GM21723 (cell line): ENCODE results near the gene SNPH.

Source experiments
- ATAC-seq: cut with Tn5 transposase; IDR thresholded peaks from one replicate; pipeline ENCODE4 v1.9.1; 2021; ENCODE audit warnings: mild to moderate bottlenecking, moderate library complexity; ENCODE audit not compliant: unreplicated experiment

SNPH gene

DNA sequence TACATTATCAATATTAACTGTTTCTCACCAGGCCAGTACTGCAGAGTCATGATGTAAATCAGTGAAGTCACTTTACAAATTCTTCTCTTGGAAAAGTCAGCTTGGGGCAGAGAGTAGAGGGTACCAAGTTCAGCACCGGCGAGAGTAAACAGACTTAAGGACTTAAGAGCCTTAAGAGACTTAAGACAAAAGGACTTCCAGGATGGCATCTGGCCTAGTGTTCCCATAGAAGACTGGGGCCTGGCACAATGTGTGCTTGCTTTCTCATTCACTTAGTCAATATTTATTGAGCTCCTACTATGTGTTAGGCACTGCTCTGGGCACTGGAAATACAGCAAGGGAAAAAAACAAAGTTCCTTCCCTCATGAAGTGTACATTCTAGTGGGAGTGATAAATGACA lies 1.4 kb upstream of the SNPH start:
- ATAC-seq, result no peak

DNA sequence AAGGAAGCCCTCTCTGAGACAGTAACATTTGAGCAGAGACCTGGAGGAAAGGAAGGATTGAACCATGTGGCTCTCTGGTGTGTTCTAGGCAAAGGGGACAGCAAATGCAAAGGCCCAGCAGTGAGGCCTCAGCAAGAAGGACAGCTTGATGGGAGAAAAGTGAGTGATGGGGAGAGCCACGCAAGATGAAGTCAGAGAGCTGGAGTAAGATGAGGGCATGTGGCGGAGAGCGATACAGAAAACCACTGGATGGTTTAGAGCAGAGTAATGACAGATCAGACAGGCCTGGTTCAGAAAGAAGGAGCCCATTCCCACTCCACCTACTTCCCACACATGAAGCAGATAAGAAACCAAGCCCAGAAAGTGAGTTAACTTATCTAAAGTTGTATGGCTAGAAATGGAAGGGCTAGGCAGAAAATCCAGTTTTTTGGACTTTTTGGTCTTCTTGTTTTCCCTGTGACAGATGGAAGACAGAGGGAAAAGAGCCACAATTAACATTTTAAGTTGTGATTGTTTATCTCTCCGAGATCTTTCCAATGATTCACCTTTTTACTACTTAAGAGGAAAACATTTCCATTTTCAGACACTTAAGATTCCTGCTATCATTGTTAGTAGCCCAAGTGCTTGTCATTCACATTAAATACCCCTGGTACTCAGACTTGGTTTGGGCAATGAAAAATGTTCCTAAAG lies 723 bp upstream of the SNPH start:
- no peak for ATAC-seq

GRCh38 chr20:1265916-1266166 lies 253 bp upstream of the SNPH start:
- no peak for ATAC-seq

- no peak for ATAC-seq
These were observed 1.1 kb downstream of the SNPH start for GRCh38 chr20:1267161-1267560.

DNA sequence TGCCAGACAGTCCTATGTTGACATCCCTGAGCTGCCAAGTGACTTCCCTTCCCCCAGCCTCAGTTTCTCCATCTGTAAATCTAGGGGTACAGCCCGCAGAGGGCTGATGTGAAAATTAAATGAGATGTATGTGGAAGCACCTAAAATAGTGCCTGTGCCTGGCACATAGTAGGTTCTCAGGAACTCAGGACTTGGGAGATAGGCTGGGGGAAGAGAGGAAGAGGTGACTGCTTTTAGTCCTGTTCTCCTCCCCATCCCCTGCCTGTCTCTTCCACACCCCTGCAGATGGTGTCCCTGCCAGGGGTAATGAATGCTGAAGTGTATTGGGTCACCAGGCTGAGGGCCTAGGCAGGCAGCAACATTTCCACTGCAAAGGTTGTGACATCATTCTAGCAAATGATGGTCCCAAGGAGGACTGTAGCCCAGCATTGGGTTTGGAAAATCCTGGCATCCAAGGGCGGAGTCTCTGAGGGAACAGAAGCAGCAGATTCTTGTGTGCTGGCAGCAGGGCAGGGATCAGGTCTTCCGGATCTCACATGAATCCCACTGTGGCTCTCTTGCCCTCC lies 1.8 kb downstream of the SNPH start:
- ATAC-seq, result no peak

DNA sequence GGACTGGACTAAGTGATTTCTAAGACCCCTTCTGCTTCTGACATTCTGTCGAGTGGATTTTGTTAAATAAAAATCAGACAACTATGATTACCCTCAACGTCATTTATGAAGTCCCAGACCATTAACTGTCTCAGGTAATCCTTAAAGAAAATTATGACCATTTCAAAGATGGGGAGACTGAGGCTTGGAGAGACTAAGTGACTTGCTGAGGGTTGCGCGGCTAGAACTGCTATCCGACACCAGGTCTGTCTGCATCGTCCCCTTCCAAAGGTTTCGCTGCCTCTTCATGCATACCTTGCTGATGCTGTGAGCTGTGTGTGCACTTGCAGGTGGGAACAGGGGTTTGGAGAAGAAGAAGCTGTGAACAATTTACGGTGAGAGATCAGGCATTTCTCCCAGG lies 3.1 kb downstream of the SNPH start:
- no peak for ATAC-seq

DNA sequence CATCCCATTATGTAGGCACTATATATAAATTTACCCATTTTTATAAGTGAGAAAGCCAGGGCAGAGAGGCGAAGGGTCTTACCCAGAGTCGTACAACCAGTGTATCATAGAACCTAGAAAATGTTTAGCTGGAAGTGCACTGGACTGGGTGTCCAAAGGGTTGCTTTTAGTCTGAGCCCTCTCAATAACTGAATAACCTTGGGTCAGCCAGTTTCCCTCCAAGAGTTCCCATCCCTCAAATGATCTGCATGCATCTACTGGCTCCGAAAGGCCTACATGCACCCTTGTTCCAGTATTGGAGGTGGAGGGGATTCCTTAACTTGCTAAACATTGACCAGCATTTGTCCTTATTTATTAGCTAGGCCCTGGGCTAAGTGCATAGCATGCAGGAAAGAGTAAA lies 3.8 kb downstream of the SNPH start:
- ATAC-seq, result no peak

DNA sequence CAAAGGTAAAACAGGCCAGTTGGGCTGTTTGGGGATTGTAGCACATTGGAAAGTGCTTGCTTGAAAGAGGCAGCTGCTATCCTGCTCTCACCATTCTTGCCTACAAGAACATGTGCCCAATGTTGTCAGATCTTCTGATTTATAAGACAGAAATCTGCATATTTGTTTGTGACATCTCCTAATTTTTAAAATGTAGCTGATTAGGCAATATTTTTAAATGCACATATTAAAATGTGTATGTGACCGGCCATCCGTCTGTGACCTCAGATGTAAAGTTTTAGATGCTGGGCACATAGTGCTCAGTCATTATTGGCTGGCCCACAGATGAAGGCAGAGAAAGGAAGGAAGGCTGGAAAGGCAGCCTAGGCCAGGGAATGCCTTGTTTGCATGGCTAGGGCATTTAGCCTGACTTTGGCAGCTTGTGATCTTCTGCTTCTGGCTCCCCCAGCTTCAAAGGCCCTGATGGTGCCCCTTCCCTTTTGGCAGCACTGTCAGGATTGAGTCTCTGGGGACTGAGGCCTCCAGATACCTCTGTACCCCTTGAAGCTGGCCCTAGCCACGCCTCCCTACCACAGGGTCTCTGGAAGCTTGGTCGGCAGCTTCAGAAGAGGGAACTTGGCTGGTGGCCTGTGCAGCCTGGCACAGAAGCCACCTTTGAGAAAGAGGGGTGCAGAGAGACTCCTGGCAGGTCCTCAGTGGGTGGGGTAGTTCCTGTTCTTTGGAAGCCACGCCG lies 6.4 kb downstream of the SNPH start:
- ATAC-seq, result no peak

- no peak for ATAC-seq
These were observed 7.3 kb downstream of the SNPH start for GRCh38 chr20:1273366-1273765.

- no peak for ATAC-seq
These were observed 8.6 kb downstream of the SNPH start for GRCh38 chr20:1274485-1275311.

DNA sequence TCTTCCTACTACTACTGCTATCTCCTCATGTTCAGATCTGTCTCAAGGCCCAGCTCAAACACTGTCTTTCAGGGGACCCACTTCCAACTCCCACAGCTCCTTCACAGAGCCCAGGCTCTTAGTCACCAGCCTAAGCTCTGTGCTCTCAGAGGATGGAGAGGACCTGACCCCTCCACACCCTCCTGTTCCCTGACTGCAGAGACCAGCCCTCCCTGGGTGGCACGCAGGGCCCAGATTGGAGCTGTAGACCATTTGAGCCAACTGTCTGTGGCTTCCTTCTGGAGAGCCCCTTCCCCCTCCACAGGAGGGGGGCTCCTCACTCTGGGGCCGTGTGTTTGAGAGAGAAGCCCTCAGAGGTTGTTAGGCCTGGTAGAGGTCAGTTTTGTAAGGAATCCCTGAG lies 9.8 kb downstream of the SNPH start:
- ATAC-seq, result no peak

DNA sequence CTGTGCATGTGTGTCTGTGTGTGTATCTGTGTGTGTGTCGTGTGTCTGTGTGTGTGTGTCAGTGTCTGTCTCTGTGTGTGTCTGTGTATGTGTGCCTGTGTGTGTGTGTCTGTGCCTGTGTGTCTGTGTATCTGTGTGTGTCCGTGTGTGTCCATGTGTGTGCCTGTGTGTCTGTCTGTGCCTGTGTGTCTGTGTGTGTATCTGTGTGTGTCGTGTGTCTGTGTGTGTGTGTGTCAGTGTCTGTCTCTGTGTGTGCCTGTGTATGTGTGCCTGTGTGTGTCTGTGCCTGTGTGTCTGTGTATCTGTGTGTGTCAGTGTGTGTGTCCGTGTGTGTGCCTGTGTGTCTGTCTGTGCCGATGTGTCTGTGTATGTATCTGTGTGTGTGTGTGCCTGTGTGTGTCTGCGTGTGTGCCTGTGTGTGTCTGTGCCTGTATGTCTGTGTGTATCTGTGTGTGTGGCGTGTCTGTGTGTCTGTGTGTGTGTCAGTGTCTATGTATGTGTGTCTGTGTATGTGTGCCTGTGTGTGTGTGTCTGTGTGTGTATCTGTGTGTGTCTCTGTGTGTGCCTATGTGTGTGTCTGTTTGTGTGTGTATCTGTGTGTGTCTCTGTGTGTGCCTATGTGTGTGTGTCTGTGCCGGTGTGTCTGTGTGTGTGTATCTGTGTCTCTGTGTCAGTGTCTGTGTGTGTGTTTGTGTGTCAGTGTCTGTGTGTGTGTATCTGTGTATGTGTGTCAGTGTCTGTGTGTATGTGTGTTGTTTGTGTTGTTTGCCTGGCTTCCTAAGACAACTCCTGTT lies 11.6 kb downstream of the SNPH start:
- no peak for ATAC-seq

DNA sequence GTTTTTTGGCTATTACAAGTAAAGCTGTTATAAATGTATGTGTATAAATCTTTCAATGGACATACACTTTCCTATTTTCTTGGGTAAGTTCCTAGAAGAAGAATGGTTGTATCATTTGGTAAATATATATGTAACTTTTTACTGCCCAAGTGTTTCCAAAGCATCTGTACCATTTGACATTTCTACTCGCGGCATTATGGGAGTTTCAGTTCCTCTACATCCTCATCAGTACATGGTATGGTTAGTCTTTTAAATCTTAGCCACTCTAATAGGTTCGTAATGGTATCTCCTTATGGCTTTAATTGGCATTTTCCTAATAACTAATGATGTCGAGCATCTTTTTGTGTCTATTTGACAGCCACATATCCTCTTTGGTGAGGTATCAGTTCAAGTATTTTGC lies 12.9 kb downstream of the SNPH start:
- ATAC-seq, result no peak

DNA sequence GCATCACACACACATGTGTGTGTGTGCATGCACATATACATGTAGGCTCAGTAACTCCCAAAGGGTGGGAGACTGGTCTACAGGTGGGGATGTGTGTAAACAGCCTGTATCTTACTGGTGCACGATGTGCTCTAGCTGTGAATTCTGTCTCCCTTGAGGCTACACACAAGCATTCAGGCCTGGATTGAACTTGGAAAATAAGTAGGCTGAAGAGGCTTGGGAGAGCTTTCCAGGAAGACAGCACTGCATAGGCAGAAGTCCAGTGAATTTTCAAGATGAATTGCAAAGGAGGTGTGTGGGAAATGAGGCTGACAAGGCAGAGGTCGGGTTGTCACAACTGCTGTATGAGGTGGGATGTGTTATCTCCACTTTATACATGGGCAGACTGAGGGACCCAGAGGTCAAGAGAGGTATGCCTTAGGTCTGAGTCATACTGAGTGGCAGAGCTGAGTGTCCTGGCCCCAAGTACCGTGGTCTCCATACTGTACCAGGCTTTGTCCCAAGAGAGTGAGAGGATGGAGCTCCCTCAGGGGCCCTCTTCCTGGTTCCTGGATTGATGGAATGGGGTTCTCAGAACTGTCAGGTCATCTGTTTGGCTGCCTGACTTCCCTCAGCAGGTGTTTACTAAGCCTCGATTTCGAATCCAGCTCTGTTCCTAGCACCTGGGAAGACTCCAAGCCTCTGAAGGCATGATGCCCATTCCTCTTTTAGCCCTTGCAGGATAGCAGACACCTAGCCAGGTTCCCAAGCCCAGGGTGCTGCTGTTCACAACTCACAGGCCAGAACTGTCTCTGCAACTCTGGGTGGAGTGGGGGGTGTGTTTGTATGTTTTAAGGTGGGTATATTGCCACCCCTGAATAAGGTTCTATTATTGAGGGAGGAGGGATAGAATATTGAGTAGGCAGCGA lies 14.4 kb downstream of the SNPH start:
- no peak for ATAC-seq

- ATAC-seq, result no peak
These were observed 15.4 kb downstream of the SNPH start for GRCh38 chr20:1281279-1282057.

GRCh38 chr20:1282966-1283365 lies 16.9 kb downstream of the SNPH start:
- no peak for ATAC-seq

DNA sequence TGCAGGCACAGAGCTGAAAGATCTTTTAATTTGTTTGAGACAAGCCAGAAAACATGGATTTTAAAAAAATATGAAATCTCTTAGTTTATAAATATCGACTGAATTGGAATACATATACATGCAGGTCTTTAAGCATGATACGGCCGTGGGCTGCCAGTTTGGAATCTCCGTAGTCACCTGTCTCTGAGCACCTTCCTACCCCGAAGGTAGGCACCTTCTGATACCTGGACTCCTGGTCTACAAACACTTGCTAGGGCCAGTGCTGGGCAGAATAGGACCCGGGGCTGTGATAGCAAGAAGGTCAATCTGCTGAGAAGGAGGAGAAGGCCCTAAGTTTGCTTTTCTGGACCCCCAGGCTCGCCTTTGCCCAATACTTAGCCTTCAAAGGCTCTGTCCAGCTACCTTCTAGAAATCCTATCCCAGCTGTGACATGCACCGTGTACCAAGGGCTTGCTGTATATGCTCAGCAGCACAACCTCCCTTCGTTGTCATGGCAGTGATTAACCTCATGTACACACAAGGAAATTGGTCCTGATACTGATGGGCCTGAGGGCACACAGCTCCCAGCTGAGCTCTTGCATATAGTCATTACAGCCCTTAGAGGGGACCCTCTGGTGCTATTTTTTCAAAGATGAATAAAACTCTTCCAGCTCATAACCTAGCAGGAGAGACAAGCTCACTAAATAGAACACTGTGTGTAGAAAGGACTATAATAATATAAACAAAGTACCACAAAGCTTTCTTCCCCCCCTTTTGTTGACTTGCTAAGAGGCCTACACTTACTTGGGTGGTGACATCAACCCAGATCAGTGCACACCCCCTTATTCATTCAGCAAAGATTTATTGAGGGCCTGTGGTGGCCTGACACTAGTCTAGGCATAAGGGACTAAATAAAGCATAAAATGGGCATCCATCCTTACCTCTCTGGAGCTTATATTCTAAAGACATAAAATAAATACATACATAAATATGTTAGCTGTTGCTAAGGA lies 17.7 kb downstream of the SNPH start:
- ATAC-seq, result no peak
